ENCODE measurements around the gene ZNF532. TPM values are rescaled to one million over a fixed set of nuclear protein-coding genes. Genes with fewer than 3 reads are reported as not detected.

ZNF532 gene
- total and polyA plus RNA-seq, 9 of the 15 experiments (the other 6 are each of a cell fraction or from before 2014, with no cell fraction given): 0.42 TPM; not detected in 8

DNA sequence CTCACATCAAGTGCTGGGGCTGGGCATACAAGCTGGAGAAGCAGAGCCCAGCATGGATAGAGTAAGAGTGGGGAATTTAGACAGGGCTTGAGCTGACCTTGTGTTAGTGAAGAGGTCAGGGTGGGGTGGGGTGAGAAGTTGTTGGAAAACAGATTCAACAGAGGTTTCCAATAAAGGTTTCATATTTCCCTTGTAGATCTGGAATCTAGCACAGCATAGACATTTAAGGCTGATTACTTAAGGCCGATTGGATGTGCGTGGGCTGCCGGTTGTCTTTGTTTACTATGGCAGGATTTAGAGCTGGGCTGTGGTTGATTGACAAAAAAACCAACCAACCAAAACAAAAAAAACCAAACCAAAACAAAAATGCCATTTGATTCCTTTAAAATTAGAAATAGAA lies 160.2 kb downstream of the ZNF532 start:
- no TSS peak for BruUV-seq (replicated peaks)
- Histone ChIP-seq H3K9ac (ENCODE audit: insufficient read depth in 1 of 2, low read depth in 2 of 2, low read length in 2 of 2) (no peak overlapping the region), H3K79me2 (ENCODE audit: control insufficient read depth, insufficient read depth, low read length) (no peaks in the 10 kb centered on the region), H2AFZ (ENCODE audit: low read depth, low read length) (no peak overlapping the region), H4K20me1 (replicated peaks; ENCODE audit: control insufficient read depth, insufficient read depth, low read length) (no peaks in the 10 kb centered on the region), H3K4me1 (replicated peaks in 1 of 2; ENCODE audit: control insufficient read depth in 2 of 2, insufficient read depth in 2 of 2, low read length in 2 of 2) (no peaks in the 10 kb centered on the region), H3K4me3 (no peak overlapping the region), H3K27ac (ENCODE audit: extremely low read depth, low read depth, low read length) (no peak overlapping the region), H3K36me3 (ENCODE audit: control insufficient read depth, insufficient read depth, low read length) (no peaks in the 10 kb centered on the region), H3K9me3 (replicated peaks; ENCODE audit: control insufficient read depth, insufficient read depth, low read depth, low read length) (no peaks in the 10 kb centered on the region), H3K9me1 (ENCODE audit: control insufficient read depth, insufficient read depth, low read length) (no peaks in the 10 kb centered on the region), H3K4me2 (ENCODE audit: insufficient read depth, low read length) (no peak overlapping the region), H3K27me3 (ENCODE audit: control insufficient read depth in 2 of 2, insufficient read depth in 2 of 2, low read length in 2 of 2) (peaks cover 0 to 3% of the 10 kb centered on the region in 2 experiments; a peak in 2 of 5 replicates)
- POLR2A ChIA-PET: no interaction called here
- intact Hi-C loops (cut with micrococcal nuclease) (no loop called here), in situ Hi-C loops (cut with MboI) (no loop called here)
- WGBS (ENCODE audit: insufficient coverage, low coverage, missing lambda C conversion rate): 0% methylated on average over 3 of the region's 3 CpGs
- FAIRE-seq (no peak), DNase-seq (ENCODE audit: extremely low read depth in 1 of 4, low spot score in 3 of 4) (no peak), ATAC-seq (no peak)
- CTCF ChIA-PET (ENCODE audit: low intra/inter-chr PET ratio): no interaction called here
- TF ChIP-seq HNRNPK (IDR thresholded peaks at IDR 0.05; ENCODE audit: low read depth, low read length, poor library complexity, severe bottlenecking) (no peak), DPF2 (IDR thresholded peaks at IDR 0.05) (no peak), COPS2 (conservative IDR thresholded peaks at IDR 0.05) (no peak), TCF7 (IDR thresholded peaks at IDR 0.05; ENCODE audit: borderline replicate concordance) (no peak)
- TF ChIP-seq, protein P1, sequence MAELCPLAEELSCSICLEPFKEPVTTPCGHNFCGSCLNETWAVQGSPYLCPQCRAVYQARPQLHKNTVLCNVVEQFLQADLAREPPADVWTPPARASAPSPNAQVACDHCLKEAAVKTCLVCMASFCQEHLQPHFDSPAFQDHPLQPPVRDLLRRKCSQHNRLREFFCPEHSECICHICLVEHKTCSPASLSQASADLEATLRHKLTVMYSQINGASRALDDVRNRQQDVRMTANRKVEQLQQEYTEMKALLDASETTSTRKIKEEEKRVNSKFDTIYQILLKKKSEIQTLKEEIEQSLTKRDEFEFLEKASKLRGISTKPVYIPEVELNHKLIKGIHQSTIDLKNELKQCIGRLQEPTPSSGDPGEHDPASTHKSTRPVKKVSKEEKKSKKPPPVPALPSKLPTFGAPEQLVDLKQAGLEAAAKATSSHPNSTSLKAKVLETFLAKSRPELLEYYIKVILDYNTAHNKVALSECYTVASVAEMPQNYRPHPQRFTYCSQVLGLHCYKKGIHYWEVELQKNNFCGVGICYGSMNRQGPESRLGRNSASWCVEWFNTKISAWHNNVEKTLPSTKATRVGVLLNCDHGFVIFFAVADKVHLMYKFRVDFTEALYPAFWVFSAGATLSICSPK (IDR thresholded peaks at IDR 0.05; ENCODE audit: borderline replicate concordance): no peak
- TF ChIP-seq, protein P2, sequence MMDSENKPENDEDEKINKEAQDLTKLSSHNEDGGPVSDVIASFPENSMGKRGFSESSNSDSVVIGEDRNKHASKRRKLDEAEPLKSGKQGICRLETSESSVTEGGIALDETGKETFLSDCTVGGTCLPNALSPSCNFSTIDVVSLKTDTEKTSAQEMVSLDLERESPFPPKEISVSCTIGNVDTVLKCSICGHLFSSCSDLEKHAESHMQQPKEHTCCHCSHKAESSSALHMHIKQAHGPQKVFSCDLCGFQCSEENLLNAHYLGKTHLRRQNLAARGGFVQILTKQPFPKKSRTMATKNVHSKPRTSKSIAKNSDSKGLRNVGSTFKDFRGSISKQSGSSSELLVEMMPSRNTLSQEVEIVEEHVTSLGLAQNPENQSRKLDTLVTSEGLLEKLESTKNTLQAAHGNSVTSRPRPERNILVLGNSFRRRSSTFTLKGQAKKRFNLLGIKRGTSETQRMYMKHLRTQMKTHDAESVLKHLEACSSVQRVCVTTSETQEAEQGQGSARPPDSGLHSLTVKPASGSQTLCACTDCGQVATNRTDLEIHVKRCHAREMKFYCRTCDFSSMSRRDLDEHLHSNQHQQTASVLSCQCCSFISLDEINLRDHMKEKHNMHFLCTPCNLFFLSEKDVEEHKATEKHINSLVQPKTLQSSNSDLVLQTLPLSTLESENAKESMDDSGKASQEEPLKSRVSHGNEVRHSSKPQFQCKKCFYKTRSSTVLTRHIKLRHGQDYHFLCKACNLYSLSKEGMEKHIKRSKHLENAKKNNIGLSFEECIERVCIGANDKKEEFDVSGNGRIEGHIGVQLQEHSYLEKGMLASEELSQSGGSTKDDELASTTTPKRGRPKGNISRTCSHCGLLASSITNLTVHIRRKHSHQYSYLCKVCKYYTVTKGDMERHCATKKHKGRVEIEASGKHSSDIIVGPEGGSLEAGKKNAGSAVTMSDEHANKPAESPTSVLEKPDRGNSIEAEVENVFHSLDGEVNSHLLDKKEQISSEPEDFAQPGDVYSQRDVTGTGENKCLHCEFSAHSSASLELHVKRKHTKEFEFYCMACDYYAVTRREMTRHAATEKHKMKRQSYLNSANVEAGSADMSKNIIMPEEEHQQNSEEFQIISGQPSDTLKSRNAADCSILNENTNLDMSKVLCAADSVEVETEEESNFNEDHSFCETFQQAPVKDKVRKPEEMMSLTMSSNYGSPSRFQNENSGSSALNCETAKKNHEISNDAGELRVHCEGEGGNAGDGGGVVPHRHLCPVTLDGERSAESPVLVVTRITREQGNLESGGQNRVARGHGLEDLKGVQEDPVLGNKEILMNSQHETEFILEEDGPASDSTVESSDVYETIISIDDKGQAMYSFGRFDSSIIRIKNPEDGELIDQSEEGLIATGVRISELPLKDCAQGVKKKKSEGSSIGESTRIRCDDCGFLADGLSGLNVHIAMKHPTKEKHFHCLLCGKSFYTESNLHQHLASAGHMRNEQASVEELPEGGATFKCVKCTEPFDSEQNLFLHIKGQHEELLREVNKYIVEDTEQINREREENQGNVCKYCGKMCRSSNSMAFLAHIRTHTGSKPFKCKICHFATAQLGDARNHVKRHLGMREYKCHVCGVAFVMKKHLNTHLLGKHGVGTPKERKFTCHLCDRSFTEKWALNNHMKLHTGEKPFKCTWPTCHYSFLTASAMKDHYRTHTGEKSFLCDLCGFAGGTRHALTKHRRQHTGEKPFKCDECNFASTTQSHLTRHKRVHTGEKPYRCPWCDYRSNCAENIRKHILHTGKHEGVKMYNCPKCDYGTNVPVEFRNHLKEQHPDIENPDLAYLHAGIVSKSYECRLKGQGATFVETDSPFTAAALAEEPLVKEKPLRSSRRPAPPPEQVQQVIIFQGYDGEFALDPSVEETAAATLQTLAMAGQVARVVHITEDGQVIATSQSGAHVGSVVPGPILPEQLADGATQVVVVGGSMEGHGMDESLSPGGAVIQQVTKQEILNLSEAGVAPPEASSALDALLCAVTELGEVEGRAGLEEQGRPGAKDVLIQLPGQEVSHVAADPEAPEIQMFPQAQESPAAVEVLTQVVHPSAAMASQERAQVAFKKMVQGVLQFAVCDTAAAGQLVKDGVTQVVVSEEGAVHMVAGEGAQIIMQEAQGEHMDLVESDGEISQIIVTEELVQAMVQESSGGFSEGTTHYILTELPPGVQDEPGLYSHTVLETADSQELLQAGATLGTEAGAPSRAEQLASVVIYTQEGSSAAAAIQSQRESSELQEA (IDR thresholded peaks at IDR 0.05; ENCODE audit: low read depth): no peak
- TF ChIP-seq, protein P3, sequence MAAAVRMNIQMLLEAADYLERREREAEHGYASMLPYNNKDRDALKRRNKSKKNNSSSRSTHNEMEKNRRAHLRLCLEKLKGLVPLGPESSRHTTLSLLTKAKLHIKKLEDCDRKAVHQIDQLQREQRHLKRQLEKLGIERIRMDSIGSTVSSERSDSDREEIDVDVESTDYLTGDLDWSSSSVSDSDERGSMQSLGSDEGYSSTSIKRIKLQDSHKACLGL (CRISPR knock-in tag; IDR thresholded peaks at IDR 0.05; ENCODE audit: borderline replicate concordance, poor library complexity, severe bottlenecking): no peak
- TF ChIP-seq, protein P4, sequence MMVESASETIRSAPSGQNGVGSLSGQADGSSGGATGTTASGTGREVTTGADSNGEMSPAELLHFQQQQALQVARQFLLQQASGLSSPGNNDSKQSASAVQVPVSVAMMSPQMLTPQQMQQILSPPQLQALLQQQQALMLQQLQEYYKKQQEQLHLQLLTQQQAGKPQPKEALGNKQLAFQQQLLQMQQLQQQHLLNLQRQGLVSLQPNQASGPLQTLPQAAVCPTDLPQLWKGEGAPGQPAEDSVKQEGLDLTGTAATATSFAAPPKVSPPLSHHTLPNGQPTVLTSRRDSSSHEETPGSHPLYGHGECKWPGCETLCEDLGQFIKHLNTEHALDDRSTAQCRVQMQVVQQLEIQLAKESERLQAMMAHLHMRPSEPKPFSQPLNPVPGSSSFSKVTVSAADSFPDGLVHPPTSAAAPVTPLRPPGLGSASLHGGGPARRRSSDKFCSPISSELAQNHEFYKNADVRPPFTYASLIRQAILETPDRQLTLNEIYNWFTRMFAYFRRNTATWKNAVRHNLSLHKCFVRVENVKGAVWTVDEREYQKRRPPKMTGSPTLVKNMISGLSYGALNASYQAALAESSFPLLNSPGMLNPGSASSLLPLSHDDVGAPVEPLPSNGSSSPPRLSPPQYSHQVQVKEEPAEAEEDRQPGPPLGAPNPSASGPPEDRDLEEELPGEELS (CRISPR knock-in tag; IDR thresholded peaks at IDR 0.05; ENCODE audit: borderline replicate concordance): no peak
